NCI-H748 (cell line): Measurements from ENCODE around the gene CCSAP.
A peak's percentile ranks its signal among the peaks of the same experiment; 100 is the strongest.
"Not testable (repeated sequence)": the region's sequence is repeated elsewhere in the genome, so short reads cannot be mapped to it uniquely, and the experiment has no call there.

ENCODE experiments used
- DNase-seq: peaks from one replicate; lab custom pipeline; 2025; ENCODE audit not compliant: unreplicated experiment; lab: John Stamatoyannopoulos, UW

Gene CCSAP

GRCh38 chr1:229342656-229343569 is at the start of gene CCSAP:
Gene CCSAP (minus strand): TSS chr1:229343047. CDS start chr1:229342465, 582 bp downstream.
- peak; percentile 89 for DNase-seq

DNA sequence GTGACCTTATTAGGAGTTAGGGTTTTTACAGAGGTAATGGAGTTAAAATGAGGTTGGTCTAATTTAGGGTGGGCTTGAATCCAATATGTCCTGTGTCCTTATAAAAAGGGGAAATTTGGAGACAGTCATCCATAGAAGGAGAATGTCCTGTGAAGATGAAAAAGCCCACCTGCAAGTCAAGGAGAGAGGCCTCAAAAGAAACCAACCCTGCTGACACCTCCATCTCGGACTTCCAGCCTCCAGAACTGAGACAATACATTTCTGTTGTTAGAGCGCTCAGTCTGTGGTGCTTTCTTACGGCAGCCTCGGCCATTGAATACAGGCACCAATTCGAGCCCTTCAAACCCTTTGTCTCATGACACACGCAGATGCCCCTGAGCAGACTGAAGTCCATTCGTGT is 47.3 kb upstream of the CCSAP start:
- DNase-seq: no peak

GRCh38 chr1:229388897-229389580 is 46.2 kb upstream of the CCSAP start:
- DNase-seq: no peak

- no peak for DNase-seq
Measured at GRCh38 chr1:229385853-229386456, 43.1 kb upstream of the CCSAP start.

GRCh38 chr1:229384822-229385221 is 42.0 kb upstream of the CCSAP start:
- no peak for DNase-seq

GRCh38 chr1:229383961-229384360 is 41.1 kb upstream of the CCSAP start:
- DNase-seq: no peak

DNA sequence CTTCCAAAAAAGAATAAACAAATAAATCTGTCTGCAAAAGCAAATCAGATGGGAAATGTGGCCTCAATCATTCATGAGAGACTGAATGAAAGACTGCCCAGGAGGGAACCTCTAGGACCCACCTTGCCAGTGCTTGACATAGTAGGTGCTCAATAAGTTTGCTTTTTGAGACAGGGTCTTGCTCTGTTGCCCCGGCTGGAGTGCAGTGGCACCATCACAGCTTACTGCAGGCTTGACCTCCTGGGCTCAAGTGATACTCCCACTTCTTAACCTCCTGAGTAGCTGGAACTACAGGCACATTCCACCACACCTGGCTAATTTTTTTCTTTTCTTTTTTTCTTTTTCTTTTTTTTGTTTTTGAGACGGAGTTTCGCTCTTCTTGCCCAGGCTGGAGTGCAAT is 40.3 kb upstream of the CCSAP start:
- DNase-seq: no peak

- no peak for DNase-seq
Measured at GRCh38 chr1:229381234-229381633, 38.4 kb upstream of the CCSAP start.

GRCh38 chr1:229380536-229381160 is 37.8 kb upstream of the CCSAP start:
- DNase-seq: peak; percentile 28

DNA sequence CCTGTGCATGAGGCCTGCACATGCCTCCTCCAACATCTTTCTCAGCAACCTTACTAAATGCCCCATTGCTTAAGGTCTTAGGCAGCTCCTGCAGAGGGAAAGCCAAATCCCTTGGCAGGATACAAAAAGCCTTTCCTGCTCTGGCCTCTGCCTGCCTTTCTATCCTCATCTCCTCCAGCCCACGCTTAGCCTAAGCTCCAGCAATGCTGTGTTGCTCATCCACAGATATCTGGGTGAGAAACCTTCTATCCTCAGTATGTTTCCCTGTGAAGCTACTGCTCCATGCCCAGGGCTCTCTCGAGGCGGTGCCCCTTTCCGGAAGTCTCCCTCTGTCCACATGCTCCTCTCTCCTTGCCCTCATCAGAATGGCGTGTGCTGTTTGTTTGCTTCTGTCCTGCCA is 37.0 kb upstream of the CCSAP start:
- no peak for DNase-seq

DNA sequence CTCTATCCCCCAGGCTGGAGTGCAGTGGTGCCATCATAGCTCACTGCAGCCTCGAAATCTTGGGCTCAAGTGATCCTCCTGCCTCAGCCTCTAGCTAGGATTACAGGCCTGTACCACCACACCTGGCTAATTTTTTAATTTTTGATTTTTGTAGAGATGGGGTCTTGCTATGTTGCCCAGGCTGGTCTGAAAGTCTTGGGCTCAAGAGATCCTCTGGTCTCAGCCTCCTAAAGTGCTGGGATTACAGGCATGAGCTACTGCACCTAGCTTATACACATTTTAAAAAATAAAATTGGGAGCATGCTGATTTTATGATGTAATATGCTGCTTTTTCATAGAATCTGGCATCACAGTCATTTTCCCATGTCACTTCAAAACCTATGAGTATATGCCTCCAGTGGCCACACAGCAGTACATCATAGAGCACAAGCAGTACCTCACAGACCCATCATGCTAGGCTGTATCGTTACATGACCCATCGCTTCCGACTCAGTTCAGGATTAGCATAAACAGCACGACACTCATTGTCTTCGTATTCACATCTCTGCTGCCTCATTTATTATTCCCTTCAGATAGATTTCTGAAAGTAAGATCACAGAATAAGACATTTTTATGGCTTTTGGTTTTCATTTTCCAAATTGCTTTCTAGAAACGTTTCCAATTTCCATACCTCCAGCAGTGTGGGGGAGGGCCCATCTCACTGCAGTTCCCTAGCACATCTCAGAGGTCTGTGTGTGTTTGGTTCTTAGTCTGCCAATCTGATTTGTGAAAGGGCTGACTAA is 35.9 kb upstream of the CCSAP start:
- no peak for DNase-seq

DNA sequence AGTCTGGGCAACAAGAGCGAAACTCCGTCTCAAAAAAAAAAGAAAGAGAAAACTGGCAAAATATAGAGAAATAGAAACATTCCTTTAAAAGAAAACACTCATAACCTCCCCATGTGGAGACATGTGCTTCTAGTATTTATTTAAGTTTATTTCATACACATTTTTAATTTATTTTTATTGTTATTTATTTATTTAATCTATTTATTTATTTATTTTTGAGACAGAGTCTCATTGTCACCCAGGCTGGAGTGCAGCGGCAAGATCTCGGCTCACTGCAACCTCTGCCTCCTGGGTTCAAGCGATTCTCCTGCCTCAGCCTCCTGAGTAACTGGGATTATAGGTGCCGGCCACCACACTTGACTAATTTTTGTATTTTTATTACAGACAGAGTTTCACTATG is 35.2 kb upstream of the CCSAP start:
- not testable (repeated sequence) for DNase-seq

DNA sequence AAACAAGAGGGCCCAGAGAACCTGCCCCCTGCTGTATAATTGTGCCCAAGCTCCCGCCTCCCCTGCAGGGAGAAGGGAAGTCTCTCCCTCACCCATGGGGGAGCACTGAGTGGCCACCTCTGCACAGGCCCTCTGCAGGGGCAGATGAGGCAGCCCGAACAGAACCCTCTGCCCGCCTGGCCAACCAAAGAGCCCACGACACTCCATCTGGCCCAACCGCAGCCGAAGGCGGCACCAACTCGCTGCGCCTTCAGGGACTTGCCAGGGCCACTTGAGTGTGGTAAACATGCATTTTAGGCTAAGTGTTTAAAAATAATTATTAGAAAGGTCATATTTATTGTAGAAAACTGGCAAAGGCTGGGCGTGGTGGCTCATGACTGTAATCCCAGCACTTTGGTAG is 34.6 kb upstream of the CCSAP start:
- DNase-seq: no peak

DNA sequence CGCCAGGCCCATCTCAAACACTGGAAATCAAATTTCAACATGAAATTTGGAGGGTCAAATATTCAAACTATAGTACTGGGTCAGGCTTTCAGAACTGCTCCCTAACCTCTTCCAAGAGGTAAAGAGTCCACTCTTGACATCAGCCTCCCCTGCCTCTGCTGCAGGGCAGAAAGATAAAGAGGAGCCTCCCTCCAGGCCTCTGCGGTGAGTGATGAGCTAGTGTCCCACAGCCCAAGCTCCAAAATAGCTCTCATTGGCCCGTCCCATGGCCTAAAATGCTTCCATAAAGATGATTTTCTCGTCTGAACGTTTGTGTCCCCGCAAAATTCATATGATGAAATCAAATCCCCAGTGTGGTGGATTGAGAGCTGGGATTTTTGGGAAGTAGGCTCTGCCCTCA is 33.7 kb upstream of the CCSAP start:
- DNase-seq: no peak

DNA sequence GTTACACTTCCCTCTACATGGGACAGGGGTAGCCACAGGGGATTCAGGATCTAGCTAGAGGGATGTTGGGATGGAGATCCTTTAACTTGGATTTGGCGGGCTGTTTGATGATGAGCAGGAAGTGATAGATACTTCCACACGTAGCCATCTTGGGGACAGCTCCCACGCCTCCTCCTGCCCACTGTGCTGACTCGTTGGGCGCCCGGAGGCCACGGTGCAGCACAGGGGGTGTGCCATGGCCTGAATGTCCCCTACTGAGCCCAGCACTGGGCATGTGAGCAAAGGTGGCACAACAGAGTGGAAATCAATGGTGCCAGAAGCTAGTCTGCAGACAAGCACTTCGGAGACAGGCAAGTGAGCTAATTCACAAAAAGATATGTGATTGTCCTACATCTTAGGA is 31.6 kb upstream of the CCSAP start:
- DNase-seq: no peak

- no peak for DNase-seq
Measured at GRCh38 chr1:229373395-229373794, 30.5 kb upstream of the CCSAP start.

DNA sequence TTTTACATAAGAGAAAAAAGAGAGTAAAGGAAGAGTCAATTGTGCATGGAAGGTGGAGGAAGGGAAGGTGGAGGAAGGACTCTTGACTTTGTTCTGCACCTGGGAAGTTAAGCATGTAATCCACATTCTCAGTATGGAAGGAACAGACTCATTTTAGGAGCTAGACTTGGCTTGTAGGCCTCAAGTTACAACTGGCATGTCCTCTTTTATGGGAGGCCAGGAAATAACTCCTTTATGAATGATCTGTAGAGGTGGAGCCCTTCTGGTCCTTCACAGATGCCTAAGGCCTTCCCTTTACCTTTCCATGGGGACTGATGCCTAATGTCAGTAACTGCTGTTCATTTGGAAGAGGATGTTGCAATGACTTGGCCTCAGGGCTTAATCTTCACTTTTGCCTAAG is 29.4 kb upstream of the CCSAP start:
- no peak for DNase-seq

DNA sequence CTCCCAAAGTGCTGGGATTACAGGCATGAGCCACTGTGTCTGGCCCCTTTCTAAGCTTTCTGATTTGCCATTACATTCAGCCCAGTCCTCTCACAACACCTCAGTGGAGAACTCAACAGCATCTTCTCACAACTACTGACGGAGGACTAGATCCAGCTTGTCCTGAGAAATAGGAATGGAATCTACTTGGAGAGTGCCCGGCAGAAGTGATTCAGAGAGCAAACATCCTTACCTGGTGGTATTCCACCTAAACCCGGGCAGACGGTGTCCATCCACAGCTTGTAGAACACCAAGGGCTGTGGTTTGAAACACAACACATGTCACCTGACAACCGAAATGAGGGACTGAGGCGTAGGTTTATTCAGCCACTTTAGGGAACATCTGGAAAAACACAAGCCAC is 28.8 kb upstream of the CCSAP start:
- no peak for DNase-seq

DNA sequence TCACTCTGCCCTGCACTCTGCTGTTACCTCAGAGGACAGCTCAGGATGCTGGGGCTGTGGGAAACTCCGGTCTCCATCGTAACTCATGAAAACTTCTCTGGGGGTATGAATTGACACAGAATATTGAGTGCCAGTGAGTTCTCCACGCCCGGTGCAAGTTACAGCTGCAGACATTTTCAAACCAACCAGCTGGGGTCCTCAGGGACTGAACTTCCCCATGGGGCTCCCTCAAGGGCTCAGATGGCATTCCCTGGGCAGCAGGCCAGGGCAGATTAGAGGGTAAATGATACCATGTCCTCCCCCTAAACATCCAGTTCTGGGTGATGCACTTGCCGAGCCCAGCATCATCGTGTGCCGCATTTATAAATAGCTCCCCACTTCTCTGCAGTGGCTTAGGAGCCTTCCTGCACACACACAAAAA is 27.8 kb upstream of the CCSAP start:
- peak; percentile 5 for DNase-seq

DNA sequence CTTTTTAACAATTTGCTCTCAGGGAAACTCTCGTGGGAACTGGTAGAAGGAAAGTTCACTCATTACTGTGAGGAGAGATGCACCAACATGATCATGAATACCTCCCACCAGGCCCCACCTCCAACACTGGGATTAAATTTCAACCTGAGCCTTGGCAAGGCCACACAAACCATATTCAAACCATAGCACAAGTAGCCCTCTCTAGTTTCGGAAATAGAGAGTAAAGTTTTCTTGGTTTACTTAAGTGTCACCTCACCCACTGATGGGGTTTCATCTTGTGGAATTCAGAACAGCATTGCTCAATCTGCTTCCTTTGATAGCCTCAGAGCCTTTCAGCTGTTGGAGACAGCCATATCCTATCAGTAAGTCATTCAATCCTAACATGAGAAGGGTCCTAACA is 25.5 kb upstream of the CCSAP start:
- DNase-seq: no peak

DNA sequence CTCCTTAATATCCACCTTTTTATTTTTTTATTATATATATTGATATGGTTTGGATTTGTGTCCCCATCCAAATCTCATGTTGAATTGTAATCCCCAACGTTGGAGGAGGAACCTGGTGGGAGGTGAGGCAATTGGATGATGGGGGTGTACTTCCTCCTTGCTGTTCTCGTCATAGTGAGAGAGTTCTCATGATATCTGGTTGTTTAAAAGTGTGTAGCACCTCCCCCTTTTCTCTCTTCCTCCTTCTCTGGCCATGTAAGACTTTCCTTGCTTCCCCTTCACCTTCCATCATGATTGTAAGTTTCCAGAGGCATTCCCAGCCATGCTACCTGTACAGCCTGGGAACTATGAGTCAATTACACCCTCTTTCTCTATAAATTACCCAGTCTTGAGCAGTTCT is 22.7 kb upstream of the CCSAP start:
- no peak for DNase-seq
